Pancreas (tissue), 10 donors: ENCODE results near the gene HSPA12A. TPM values are rescaled to one million over a fixed set of nuclear protein-coding genes. Genes with fewer than 3 reads are reported as not detected.

Experiments used
- ATAC-seq, 4 donors: fragments of 200-7000 bp; cut with Tn5 transposase; one replicate each; pipeline versions ENCODE4 v1.8.0 to v1.9.1; 2020; ENCODE audit warnings: mild to moderate bottlenecking in 4 of 4, moderate library complexity in 4 of 4
- DNase-seq, 6 donors: peaks; one replicate each; pipeline ENCODE4 v3.0.0-alpha.2; 2020
- FAIRE-seq: peaks from 2 replicates; lab custom pipeline; 2012; peaks lifted over from hg19 to GRCh38; lab: Jason Lieb, UNC
- H3K27ac ChIP-seq, 4 donors: fragments of 200-600 bp; sonication (generic); 1 replicate in 3 of 4; 2 replicates in 1 of 4; pipeline versions ENCODE4 v1.5.0 to v1.8.0; 2020
- H3K27me3 ChIP-seq, 4 donors: fragments of 200-600 bp; one replicate each; pipeline ENCODE4 v1.8.0; 2021
- H3K36me3 ChIP-seq, 3 donors: fragments of 200-600 bp; sonication (generic) in 1 of 3; one replicate each; pipeline versions ENCODE4 v1.5.0 to v1.8.0; 2020 to 2021
- H3K4me1 ChIP-seq, 3 donors: fragments of 200-600 bp; one replicate each; pipeline ENCODE4 v1.8.0; 2021
- H3K4me3 ChIP-seq, 4 donors: fragments of 200-600 bp; sonication (generic) in 2 of 4; one replicate each; pipeline versions ENCODE4 v1.5.0 to v1.8.0; 2020 to 2021
- H3K9me3 ChIP-seq, 4 donors: fragments of 200-600 bp; one replicate each; pipeline ENCODE4 v1.8.0; 2021
- CTCF ChIP-seq, 4 donors: fragments of 200-600 bp; sonication (generic) in 3 of 4; IDR thresholded peaks; one replicate each; pipeline versions ENCODE4 v1.5.0 to v1.8.0; 2021; ENCODE audit warnings: antibody characterized with exemption in 4 of 4
- WGBS, 2 donors: extraction: QIAGEN DNeasy Blood & Tissue Kit; methylation state at CpG; one replicate each; pipeline ENCODE4 v1.1.7; 2013; 5-methylcytosine and 5-hydroxymethylcytosine counted together
- intact Hi-C, 3 donors: fragments of 100-400 bp; cut with DNase I; formaldehyde crosslinking; loops; one replicate each; pipeline versions ENCODE4 v1.11.1 to v1.14.2; 2022
- polyA plus RNA-seq, 2 donors: library from polyadenylated mRNA; stranded (reverse); fragments of 200-250 nt; gene quantifications; one replicate each; pipeline ENCODE4 v1.2.3, GENCODE V29; 2013
- total RNA-seq, 6 donors: library from RNA; stranded (reverse); fragmentation: NEBNext Ultra II Directional in 4 of 6; extraction: Animal tissue kit (Norgen Biotek cat#: 25700) in 4 of 6; gene quantifications; one replicate each; pipeline versions ENCODE4 v1.2.1 to v1.2.4, GENCODE V29; 2021 to 2023
- donor health status: healthy with polysubstance abuse.
- donor health status: DM: no; HTN: no; CAD: no; lungs with moderate emphysema.
- donor health status: DM: no; HTN: no; CAD: no.
- donor health status: control.
- donor health status: control.
- donor health status: Bipolar disorder and iron deficiency.
- donor health status: DM: yes; HTN: yes; CAD: no.
- donor health status: DM: no; HTN: no; CAD: no.
- donor health status: DM: no; HTN: no; CAD: no.
- donor health status: DM: yes; HTN: yes; CAD: no.

HSPA12A gene
- total and polyA plus RNA-seq, 8 donors = 2.7 to 8.2 (median 4.0) TPM

GRCh38 chr10:116704926-116705325 is 37.4 kb downstream of the HSPA12A start:
- ATAC-seq (peak; percentile 73 to 95 (median 86)), DNase-seq (peak; percentile 61 to 85 (median 76)), FAIRE-seq (no peak)
- H3K9me3 ChIP-seq = no peaks in the 10 kb centered on the region
- no peaks in the 10 kb centered on the region for H3K36me3 ChIP-seq
- intact Hi-C loops = no loop called here
- whole genome bisulfite sequencing, 2 donors = 52 to 55% methylated on average over 11 of the region's 11 CpGs
- no peak for TF ChIP-seq CTCF (IDR thresholded peaks at IDR 0.05)
- no peak overlapping the region for H3K27ac ChIP-seq
- no peak overlapping the region for H3K4me3 ChIP-seq
- H3K4me1 ChIP-seq = no peaks in the 10 kb centered on the region
- H3K27me3 ChIP-seq = no peaks in the 10 kb centered on the region

- WGBS, 2 donors = 88 to 89% methylated on average over 9 of the region's 9 CpGs
- H3K4me3 ChIP-seq = no peak overlapping the region
- no peaks in the 10 kb centered on the region for H3K36me3 ChIP-seq
- ATAC-seq (no peak), DNase-seq (no peak), FAIRE-seq (no peak)
- no peaks in the 10 kb centered on the region for H3K4me1 ChIP-seq
- H3K27ac ChIP-seq = no peak overlapping the region
- no peaks in the 10 kb centered on the region for H3K9me3 ChIP-seq
- TF ChIP-seq CTCF (IDR thresholded peaks at IDR 0.05) = no peak
- no peaks in the 10 kb centered on the region for H3K27me3 ChIP-seq
- intact Hi-C loops = no loop called here
These were observed 40.2 kb downstream of the HSPA12A start for GRCh38 chr10:116702165-116702564.

- no peak for DNase-seq
These were observed 42.8 kb downstream of the HSPA12A start for GRCh38 chr10:116699471-116700150.

GRCh38 chr10:116699049-116699448 is 43.3 kb downstream of the HSPA12A start:
- no peak overlapping the region for H3K4me3 ChIP-seq
- intact Hi-C loops = no loop called here
- WGBS, 2 donors = 91 to 94% methylated on average over 9 of the region's 9 CpGs
- no peaks in the 10 kb centered on the region for H3K9me3 ChIP-seq
- no peaks in the 10 kb centered on the region for H3K4me1 ChIP-seq
- ATAC-seq = no peak
- H3K36me3 ChIP-seq = no peaks in the 10 kb centered on the region
- H3K27me3 ChIP-seq = no peaks in the 10 kb centered on the region
- no peak for FAIRE-seq
- no peak for TF ChIP-seq CTCF (IDR thresholded peaks at IDR 0.05)
- H3K27ac ChIP-seq = no peak overlapping the region
- DNase-seq = no peak

More at GRCh38 chr10:116699471-116700150, 42.8 kb downstream of the HSPA12A start:
- Histone ChIP-seq H3K9me3 (no peaks in the 10 kb centered on the region), H3K27ac (no peak overlapping the region), H3K4me1 (no peaks in the 10 kb centered on the region), H3K4me3 (no peak overlapping the region), H3K27me3 (no peaks in the 10 kb centered on the region), H3K36me3 (no peaks in the 10 kb centered on the region)
- FAIRE-seq = no peak
- peak in 2 of 4 donors; percentile 64 to 70 for ATAC-seq
- 51 to 54% methylated on average over 5 of the region's 5 CpGs for WGBS, 2 donors
- no peak for TF ChIP-seq CTCF (IDR thresholded peaks at IDR 0.05)
- intact Hi-C loops = no loop called here

GRCh38 chr10:116698364-116698763 is 44.0 kb downstream of the HSPA12A start:
- Histone ChIP-seq H3K4me1 (no peaks in the 10 kb centered on the region), H3K27ac (no peak overlapping the region), H3K27me3 (no peaks in the 10 kb centered on the region), H3K9me3 (no peaks in the 10 kb centered on the region), H3K36me3 (no peaks in the 10 kb centered on the region), H3K4me3 (no peak overlapping the region)
- WGBS, 2 donors = 86 to 90% methylated on average over 9 of the region's 9 CpGs
- no peak for ATAC-seq
- intact Hi-C loops = no loop called here
- no peak for FAIRE-seq
- no peak for TF ChIP-seq CTCF (IDR thresholded peaks at IDR 0.05)
- no peak for DNase-seq
